Dermis microvascular lymphatic vessel endothelial cell (primary cell): ENCODE measurements around the gene ZYX. TPM values are rescaled to one million over a fixed set of nuclear protein-coding genes. Genes with fewer than 3 reads are reported as not detected.

Experiments used
- DNase-seq, 2 donors: peaks; one replicate each; pipeline versions ENCODE4 v3.0.0 to v3.0.0-alpha.2; 2010; ENCODE audit warnings: low read depth in 2 of 2
- total RNA-seq: library from RNA; depleted of rRNA; stranded (reverse); fragments of >200 nt; gene quantifications from 2 replicates; pipeline ENCODE4 v1.2.1, GENCODE V29; 2014

ZYX gene
- total RNA-seq, 1 donor from 2014 or later: 11.8 TPM

DNA sequence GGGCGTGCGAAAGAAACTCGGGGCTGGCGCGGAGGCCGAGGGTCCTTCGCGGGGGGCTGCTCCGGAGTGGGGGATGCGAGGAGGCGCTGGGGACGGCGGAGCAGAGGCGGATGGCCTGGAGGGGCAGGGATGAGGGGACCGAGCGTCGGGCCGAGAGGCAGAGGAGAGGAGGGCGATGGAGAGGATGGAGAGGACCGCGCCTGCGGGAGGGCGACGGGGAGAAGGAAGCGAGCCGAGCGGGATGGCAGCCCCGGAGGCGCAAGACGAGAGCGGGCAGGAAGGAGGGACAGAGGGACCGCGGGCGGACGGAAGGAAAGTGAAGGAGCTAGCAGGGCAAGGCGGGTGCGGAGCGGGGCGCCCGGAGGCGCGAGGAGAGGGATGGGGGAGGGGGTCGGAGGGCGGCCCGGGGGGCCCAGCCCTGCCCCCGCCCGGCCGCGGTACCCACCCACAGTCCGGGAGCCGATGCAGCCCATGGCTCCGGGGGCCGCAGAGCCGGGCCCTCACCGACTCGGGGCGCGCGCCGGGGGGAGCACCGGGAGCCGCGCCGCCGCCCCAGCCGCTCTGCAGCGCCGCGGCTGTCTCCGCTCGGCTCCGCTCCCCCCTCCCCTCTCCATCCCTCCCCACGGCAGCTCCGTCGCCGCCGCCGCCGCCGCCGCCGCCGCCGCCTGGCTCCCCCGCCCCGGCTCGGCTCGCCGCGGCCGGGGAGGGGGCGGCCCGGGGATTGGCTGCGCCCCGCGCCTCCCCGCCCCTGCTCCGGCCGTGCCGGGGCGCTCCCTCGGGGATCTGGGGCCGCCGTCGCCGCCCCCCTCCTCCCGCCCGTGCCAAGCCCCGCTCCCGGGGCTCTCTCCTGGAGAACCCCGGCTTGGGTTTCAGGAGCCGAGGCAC, 18.8 kb upstream of the ZYX start, which contains the start of gene FAM131B:
Gene FAM131B, minus strand, starts transcription at position 583 of the 885 bp plus-strand sequence. Its CDS starts 110 bp downstream, at position 473.
- DNase-seq: no peak

DNA sequence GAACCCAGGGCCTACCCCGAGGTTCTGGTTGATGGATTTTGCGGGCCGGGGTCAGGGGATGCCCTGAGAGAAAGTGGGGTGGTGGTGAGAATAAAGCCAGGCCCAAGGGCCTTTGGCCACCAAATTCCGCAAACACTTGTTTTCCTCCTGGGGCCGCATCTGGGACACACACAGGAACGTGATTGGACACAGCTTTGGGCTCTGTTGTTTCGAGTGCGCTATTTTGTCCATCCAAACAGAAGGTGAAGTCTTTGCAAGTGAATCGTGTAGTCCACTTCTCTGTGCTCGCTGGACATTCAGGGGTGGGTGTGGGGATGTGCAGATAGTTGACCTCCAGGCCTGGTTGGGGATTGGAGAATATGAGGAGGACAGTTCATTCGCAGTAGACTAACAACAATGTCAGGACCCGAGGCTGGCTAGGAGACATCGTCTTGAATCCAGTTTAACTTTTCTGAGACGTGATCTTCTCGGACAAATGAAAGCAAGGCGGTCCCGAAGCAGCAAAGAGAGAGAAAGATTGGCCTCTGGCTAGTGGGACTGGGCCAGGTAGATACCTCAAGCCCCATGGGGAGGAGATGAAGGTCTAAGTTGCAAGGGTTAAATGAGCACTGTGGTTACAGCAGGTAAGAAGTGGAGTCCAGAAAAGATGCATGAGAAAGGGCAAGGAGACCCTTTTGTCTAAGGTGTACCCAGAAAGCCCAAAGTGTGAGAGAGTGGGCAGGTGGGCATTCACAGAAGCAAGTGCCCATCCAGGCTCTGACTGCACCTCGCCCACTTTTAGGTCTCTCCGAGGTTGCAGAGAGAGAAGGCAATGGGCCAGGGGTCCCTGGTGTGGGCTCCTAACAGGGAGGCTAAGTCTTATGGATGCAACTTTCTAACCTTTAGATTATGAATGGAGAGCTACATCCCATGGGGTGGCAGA, 17.9 kb upstream of the ZYX start:
- DNase-seq: no peak

DNA sequence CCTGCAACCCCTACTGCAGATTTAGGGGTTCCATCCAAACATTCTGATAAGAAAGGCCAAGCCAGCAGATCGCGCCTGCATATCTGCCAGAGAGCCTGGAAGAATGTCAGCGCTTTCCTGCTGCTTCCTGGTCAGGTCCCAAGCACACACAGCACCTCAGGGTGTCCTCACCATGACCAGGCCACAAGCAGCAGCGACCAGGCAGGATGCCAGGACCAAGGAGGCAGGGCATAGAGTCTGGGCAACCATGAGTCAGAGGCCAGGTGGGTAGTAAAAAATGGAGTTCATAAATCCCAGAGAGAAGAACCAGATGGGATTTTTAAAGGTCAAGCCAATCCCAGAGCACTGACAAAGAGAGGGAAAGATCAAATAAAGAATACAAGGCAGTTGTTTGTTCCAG, 13.2 kb upstream of the ZYX start:
- DNase-seq: no peak

DNA sequence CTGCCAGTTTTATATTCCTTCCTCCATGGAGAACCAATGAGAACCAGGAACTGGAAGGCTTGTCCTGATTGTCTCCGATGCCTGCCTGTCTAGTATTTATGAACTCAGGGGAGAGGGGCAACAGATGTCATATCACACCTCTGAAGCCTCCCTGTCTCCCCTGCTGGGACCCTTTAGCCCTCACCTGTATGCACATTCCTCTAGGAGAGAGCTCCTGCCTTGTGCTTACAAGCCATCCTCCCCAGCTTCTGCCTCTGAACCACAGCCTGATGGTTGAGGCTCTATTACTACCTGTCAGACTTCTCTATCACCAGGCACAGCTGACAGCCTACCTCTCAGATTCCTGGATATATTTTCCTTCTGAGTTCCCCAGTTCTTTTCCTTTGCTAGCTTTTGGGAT, 12.8 kb upstream of the ZYX start:
- DNase-seq: no peak

DNA sequence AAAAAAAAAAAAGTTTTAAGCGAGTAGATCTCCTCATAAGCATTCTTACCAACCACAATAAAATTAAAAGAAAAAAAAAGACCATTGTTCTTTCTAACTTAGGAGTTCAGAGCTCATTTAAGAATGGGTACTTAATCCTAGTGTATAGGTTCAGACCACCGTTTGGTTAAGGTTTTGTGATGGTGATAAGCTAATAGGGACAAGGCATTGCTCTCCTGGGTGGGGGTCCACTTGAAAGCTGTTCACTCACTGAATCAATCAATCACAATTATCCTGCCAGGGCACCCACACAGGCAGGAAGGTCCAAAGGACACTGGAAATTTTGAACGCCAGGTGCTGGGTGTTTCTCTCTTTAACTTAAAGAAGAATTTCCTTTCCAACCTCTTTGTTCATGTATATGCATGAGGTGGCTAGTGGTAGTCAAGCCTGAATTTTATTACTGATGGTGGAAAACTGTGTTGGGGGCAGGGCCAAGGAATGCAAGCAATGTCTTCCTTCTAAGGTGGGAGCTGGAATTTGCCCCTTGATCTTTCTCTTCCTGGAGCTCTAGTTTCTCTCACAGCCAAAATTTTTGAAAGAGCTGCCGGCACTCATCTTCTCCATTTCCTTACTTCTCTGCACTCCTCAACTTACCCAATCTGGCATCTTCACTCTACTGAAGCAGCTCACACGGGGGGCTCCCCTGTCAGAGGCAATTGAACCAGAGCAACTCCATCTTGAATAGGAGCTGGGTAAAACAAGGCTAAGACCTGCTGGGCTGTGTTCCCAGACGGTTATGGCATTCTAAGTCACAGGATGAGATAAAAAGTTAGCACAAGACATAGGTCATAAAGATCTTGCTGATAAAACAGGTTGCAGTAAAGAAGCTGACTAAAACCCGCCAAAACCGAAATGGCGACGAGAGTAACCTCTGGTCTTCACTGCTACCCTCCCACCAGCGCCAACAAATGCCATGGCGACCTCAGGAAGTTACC, 11.2 kb upstream of the ZYX start:
- DNase-seq: no peak

DNA sequence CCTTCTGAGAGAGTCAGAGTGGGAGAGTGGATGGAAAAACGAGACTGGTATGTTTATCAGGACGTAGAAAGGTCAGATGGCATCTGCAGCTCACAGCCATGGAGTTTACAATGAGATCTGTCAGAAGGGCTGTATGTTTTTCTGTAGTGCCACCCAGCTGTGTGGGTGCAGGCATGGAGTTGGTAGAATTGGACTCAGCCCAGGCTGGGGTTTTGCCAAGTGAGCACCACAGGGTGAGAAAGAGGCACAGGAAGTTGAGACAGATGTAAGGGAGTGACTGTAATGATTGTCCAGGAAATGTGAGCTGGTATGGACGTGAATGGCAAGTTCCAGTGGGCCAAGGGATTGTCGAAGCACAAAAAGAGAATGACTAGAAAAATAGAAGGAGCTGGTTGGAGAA, 9.1 kb upstream of the ZYX start:
- peak in 1 of 2 donors; percentile 65 for DNase-seq

DNA sequence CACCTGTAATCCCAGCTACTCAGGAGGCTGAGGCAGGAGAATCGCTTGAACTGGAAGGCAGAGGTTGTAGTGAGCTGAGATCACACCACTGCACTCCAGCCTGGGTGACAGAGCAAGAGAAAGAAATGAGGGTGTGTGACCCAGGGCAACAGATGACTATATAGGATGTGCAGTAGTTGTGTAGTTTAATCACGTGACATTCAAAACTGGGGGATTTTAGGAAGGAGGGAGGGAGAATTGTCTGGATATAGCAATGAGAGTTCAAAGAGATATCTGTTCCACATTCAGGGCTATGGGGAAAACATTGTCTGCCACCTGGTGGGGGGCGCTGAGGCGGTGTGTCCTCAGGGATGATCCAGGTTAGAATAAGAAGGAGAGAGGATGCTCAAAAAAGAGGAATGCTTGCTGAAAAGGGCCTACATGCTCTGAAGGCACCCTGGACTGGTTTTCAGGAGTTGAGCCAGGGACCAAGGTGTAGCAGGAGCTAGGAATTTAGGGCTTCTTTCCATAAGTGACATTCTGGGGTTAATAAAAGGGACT, 7.8 kb upstream of the ZYX start:
- no peak for DNase-seq

DNA sequence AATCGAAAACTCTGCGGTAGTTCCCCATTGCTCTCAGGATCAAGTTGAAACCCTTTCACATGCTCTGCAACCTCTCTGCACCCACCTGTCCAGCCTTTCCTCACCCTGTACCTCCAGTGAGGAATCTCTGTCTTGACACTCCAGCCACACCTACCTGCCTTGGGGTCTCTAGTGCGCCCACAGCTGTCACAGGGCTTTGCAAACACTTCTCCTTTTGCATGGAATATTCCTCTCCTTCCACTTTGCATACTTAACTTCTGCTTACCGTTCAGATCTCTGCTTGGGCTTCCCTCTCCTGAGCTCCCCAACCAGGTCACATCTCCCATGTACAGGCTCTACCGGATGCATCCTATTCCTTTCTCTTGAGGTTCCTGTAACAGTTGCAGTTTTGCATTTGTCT, 6.6 kb upstream of the ZYX start:
- DNase-seq: no peak

DNA sequence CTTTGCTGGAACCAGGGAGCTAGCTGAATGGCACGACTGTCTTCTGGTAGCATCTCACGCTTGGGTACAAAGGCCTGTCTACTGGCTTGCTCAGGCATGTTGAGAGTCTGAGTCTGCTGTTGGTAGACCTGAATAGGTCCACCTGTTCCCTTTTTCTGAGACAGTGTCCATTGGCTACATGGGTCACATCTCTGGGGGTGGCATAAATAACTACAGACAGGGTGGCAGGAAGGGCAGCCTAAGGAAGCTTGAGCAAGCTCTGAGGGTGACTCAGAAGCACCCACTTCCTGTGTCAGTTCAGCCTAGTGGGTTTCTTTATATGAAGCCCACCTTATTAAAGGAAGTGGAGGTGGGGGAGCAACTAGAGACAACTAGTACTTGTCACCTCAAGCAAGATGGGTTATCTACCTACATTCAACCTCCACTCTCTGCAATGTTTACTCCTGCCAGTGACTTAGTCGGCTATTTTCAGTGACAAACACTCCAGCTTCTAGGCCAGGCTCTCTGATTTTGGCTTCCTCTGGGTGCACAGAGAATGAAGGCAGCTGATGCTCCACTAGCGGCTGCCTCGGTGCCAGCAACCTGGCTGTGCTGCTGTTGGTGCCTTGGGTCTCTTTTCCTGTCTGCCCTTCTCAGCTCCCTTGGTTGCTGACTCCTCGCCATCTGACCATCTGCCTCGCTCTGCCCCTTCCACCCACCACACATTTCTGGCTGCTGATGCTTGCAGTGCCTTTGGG, 5.7 kb upstream of the ZYX start:
- no peak for DNase-seq

DNA sequence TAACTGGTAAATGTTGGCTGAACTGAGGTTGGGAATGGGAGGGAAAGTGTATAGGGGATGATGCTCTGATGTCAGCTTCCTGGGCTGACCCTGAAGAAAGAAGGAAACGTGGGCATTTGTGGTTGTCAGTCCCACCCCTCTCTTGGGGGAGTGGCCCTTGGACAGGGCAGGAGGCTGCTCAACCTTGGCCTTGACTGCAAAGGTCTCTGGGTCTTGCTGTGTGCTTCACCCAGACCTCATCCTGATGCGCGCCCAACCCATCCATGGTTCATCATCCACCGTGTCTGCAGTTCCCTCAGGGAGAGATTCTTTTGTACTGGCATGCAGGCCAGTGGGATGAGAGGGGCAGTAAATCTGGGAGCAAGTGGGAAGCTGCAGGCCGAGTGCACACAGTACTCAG, 4.7 kb upstream of the ZYX start:
- DNase-seq: no peak

DNA sequence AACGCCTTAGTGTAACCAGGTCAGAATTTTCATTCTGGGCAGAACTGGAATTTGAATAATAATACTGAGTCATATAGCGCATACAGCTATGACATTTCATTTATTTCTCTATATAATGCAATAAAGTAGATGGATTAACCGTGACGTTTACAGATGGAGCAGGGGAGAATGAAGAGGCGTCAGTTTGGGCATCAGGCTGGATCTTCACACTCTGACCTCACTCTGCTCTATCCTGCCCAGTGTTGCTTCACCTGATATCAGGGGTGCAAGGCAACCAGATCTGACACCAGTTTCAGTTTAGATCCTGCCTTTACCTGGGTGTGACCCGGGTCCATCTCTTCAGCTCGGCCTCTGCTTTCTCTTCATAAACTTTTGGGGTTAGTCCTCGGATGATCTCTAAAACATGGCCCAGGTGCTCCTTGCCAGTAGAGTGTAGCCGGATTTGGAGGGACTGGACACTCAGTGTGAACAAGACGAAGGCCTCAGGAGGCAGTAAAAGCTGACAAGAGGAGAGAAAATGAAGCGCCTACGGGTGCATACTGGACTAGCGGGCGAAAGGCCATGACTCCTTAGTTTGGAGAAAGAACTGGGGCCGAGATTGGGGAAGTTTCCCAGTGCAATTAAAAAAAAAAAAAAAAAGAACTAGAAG, 1.4 kb upstream of the ZYX start:
- DNase-seq: no peak

DNA sequence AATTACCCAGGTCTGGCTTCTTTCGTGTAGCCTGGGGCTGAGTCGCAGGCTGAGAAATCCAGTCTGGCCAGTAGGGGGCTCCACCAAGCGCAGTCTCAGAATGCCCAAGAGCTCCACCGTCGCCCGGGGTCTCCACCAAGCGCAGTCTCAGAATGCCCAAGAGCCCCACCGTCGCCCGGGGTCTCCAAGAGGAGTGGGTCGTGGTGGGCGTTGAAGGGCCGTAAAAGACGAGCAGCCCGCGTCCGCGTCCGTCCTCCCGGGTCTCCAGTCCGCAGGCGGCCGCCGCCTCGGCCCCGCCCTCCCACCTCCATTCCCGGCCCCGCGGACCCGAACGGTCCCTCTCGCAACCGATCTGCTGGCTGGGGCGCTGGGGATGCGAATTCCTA, 892 bp upstream of the ZYX start:
- DNase-seq: peak; percentile 48 to 87

DNA sequence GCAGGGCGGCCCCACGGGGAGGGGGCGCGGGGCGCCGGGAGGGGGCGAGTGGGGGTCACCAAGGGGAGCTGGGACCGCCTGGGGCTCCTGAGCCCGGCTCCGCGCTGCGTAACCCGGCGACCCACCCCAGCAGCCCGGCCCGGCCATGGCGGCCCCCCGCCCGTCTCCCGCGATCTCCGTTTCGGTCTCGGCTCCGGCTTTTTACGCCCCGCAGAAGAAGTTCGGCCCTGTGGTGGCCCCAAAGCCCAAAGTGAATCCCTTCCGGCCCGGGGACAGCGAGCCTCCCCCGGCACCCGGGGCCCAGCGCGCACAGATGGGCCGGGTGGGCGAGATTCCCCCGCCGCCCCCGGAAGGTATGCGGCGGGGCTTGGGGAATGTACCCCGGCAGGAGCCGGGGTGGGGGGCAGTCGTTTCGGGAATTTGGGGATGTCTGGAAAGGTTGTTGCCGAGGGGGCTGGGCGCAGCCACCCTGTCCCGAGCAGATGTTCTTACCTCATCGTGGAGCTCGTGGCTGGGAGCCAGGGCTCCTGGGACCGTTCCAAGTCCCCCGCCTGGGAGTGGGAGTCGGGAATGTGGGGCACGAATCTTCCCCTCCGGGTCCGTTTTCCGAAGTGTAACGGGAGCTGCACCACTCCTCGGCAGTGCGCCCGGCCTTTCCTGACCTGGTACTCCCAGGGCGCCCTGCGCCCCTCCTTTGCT, 431 bp downstream of the ZYX start:
- DNase-seq: peak; percentile 48 to 73

DNA sequence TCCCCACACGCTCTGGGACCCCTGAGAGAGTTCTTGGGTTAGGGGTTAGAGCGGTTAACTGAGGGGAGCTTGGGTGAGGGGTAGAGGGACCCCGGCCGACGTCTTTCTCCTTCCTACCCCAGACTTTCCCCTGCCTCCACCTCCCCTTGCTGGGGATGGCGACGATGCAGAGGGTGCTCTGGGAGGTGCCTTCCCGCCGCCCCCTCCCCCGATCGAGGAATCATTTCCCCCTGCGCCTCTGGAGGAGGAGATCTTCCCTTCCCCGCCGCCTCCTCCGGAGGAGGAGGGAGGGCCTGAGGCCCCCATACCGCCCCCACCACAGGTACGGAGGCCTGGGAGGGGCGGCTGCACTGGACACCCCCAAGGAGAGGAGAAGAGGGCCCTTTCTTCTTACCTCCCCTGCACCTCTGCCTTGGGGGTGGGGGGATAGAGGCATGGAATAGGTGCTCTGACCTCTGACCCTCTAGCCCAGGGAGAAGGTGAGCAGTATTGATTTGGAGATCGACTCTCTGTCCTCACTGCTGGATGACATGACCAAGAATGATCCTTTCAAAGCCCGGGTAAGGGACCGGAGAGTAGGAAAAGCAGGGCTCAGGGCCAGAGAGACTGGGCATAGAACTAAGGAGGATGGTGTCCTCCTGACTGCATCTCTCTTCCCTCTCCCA, 1.1 kb downstream of the ZYX start:
- no peak for DNase-seq

DNA sequence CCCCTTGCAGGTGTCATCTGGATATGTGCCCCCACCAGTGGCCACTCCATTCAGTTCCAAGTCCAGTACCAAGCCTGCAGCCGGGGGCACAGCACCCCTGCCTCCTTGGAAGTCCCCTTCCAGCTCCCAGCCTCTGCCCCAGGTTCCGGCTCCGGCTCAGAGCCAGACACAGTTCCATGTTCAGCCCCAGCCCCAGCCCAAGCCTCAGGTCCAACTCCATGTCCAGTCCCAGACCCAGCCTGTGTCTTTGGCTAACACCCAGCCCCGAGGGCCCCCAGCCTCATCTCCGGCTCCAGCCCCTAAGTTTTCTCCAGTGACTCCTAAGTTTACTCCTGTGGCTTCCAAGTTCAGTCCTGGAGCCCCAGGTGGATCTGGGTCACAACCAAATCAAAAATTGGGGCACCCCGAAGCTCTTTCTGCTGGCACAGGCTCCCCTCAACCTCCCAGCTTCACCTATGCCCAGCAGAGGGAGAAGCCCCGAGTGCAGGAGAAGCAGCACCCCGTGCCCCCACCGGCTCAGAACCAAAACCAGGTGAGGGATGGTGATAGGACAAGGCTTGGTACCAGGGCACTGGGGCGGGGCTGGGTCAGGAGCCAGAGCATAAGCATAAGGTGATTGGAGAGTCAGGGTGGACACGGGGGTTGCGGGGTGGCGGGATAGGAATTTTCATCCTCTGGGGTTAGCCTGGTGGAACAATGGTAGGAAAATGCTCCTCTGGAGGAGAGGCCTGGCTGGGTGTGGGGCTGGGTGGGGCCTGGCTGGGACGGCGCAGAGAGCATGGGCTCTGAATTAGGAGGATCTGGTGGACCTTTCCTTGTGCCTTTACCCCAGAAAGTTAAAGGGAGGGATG, 1.9 kb downstream of the ZYX start:
- no peak for DNase-seq

DNA sequence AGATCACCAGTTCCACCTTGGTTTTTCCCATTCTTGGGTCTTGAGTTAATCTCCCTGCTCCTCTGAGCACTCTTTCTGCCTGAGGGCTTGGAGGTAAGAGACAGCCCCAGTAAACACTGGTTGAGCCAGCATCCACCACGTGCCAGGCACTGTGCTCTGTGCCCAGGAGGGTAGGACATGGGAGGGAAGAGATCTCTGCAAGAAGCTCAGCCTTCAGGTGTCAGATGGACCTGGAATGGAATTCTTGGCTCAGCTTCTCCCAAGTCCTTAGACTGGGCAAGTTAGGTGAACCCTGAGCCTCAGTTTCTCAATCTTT, 2.5 kb downstream of the ZYX start:
- DNase-seq: no peak

DNA sequence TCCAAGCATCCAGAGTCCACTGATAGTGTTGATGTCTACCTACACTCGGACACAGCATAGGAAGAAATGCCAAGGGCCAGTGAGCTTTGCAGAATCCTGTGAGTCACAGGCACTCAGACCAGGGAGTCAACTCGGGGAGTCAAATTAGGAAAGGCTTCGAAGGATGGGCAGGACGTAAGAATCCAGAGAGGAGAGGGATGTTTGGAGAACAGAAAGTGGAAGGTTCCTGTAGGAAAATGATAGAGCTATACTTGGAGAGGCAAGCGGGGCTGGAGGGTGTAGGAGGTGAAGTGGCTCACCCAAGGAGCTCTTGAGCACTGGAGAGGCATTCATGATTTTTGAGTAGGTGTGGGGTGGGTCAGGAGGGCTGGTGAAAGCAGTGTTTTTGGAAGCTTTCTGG, 3.0 kb downstream of the ZYX start:
- no peak for DNase-seq
